ENCODE data around the gene CLDN22. TPM values are rescaled to one million over a fixed set of nuclear protein-coding genes. Genes with fewer than 3 reads are reported as not detected.

Gene CLDN22
- total and polyA plus RNA-seq, 2 donors (not counting 1 experiment from before 2014, with no cell fraction given): not detected

GRCh38 chr4:183295711-183296110 lies 24.4 kb downstream of the CLDN22 start:
- DNase-seq: no peak
- CTCF ChIA-PET: no interaction called here
- 97% methylated on average over 5 of the region's 10 CpGs for WGBS (ENCODE audit: insufficient coverage)
- Mint-ChIP-seq H3K27me3 (peaks cover 15% of the 10 kb centered on the region), H3K9me3 (ENCODE audit: insufficient read depth) (no peaks in the 10 kb centered on the region), H3K4me3 (no peak overlapping the region), H3K4me1 (no peaks in the 10 kb centered on the region), H3K27ac (no peak overlapping the region)
- H3K9ac ChIP-seq (ENCODE audit: low read length): no peak overlapping the region
- no peaks in the 10 kb centered on the region for H3K4me1 ChIP-seq (ENCODE audit: control insufficient read depth in 2 of 2, insufficient read depth in 2 of 2, low read length in 2 of 2)
- H2AFZ ChIP-seq (ENCODE audit: insufficient read depth, low read depth, low read length, poor library complexity, severe bottlenecking): no peak overlapping the region
- H3K27ac ChIP-seq (ENCODE audit: low read length in 2 of 2): no peak overlapping the region
- TF ChIP-seq CTCF (IDR thresholded peaks at IDR 0.05) (no peak), EZH2 (IDR thresholded peaks at IDR 0.05; ENCODE audit: borderline replicate concordance, insufficient read depth, low read depth, low read length, poor library complexity, severe bottlenecking) (no peak)
- no peak overlapping the region for H3K4me2 ChIP-seq (replicated peaks; ENCODE audit: low read depth, low read length, poor library complexity, severe bottlenecking)
- intact Hi-C loops (cut with micrococcal nuclease): no loop called here
- no peaks in the 10 kb centered on the region for H4K20me1 ChIP-seq (ENCODE audit: control insufficient read depth, insufficient read depth, low read length, poor library complexity, severe bottlenecking)
- peaks cover 0 to 3% (median 0%) of the 10 kb centered on the region in 3 donors for H3K9me3 ChIP-seq (ENCODE audit: control extremely low read depth in 1 of 3, control insufficient read depth in 2 of 3, insufficient read depth in 1 of 3, low read length in 2 of 3)
- H3K4me3 ChIP-seq (ENCODE audit: control extremely low read depth in 1 of 5, extremely low read depth in 1 of 5, insufficient read depth in 1 of 5, low read depth in 2 of 5, low read length in 4 of 5): no peak overlapping the region
- H3K27me3 ChIP-seq (replicated peaks in 1 of 4; ENCODE audit: control extremely low read depth in 1 of 4, control insufficient read depth in 3 of 4, insufficient read depth in 4 of 4, low read length in 3 of 4): no peaks in the 10 kb centered on the region
- no peaks in the 10 kb centered on the region for H3K36me3 ChIP-seq (replicated peaks in 1 of 2; ENCODE audit: control extremely low read depth in 1 of 2, control insufficient read depth in 1 of 2, extremely low read depth in 1 of 2, insufficient read depth in 2 of 2, low read length in 1 of 2)
- POLR2A ChIA-PET: no interaction called here
- no peak for ATAC-seq (ENCODE audit: low read depth)
- H3K79me2 ChIP-seq (ENCODE audit: control insufficient read depth, insufficient read depth, low read length): no peaks in the 10 kb centered on the region

GRCh38 chr4:183291070-183291469 lies 29.0 kb downstream of the CLDN22 start:
- Mint-ChIP-seq H3K27me3 (peaks cover 14% of the 10 kb centered on the region), H3K9me3 (ENCODE audit: insufficient read depth) (no peaks in the 10 kb centered on the region), H3K4me1 (no peaks in the 10 kb centered on the region), H3K27ac (no peak overlapping the region), H3K4me3 (no peak overlapping the region)
- Histone ChIP-seq H3K27me3 (replicated peaks in 1 of 4; ENCODE audit: control extremely low read depth in 1 of 4, control insufficient read depth in 3 of 4, insufficient read depth in 4 of 4, low read length in 3 of 4) (no peaks in the 10 kb centered on the region), H3K9ac (ENCODE audit: low read length) (no peak overlapping the region), H3K36me3 (replicated peaks in 1 of 2; ENCODE audit: control extremely low read depth in 1 of 2, control insufficient read depth in 1 of 2, extremely low read depth in 1 of 2, insufficient read depth in 2 of 2, low read length in 1 of 2) (no peaks in the 10 kb centered on the region), H3K9me3 (ENCODE audit: control extremely low read depth in 1 of 3, control insufficient read depth in 2 of 3, insufficient read depth in 1 of 3, low read length in 2 of 3) (no peaks in the 10 kb centered on the region), H3K4me3 (ENCODE audit: control extremely low read depth in 1 of 5, extremely low read depth in 1 of 5, insufficient read depth in 1 of 5, low read depth in 2 of 5, low read length in 4 of 5) (no peak overlapping the region), H2AFZ (ENCODE audit: insufficient read depth, low read depth, low read length, poor library complexity, severe bottlenecking) (no peak overlapping the region), H3K79me2 (ENCODE audit: control insufficient read depth, insufficient read depth, low read length) (no peaks in the 10 kb centered on the region), H3K4me2 (replicated peaks; ENCODE audit: low read depth, low read length, poor library complexity, severe bottlenecking) (no peak overlapping the region), H3K27ac (ENCODE audit: low read length in 2 of 2) (no peak overlapping the region), H3K4me1 (ENCODE audit: control insufficient read depth in 2 of 2, insufficient read depth in 2 of 2, low read length in 2 of 2) (no peaks in the 10 kb centered on the region), H4K20me1 (ENCODE audit: control insufficient read depth, insufficient read depth, low read length, poor library complexity, severe bottlenecking) (no peaks in the 10 kb centered on the region)
- DNase-seq (no peak), ATAC-seq (ENCODE audit: low read depth) (no peak)
- no peak for TF ChIP-seq EZH2 (IDR thresholded peaks at IDR 0.05; ENCODE audit: borderline replicate concordance, insufficient read depth, low read depth, low read length, poor library complexity, severe bottlenecking)
- no peak for TF ChIP-seq CTCF (IDR thresholded peaks at IDR 0.05)
- intact Hi-C loops (cut with micrococcal nuclease): no loop called here
- WGBS (ENCODE audit: insufficient coverage): 74% methylated on average over 2 of the region's 2 CpGs
- POLR2A ChIA-PET: no interaction called here
- CTCF ChIA-PET: no interaction called here

Measured in B cell (primary cell).